Islet precursor cell (in vitro differentiated cells): ENCODE data around the gene SOX15.
"Not testable (repeated sequence)": the region's sequence is repeated elsewhere in the genome, so short reads cannot be mapped to it uniquely, and the experiment has no call there.

Experiments used
- DNase-seq: peaks from one replicate; pipeline ENCODE4 v3.0.0-alpha.2; 2018

The SOX15 gene

DNA sequence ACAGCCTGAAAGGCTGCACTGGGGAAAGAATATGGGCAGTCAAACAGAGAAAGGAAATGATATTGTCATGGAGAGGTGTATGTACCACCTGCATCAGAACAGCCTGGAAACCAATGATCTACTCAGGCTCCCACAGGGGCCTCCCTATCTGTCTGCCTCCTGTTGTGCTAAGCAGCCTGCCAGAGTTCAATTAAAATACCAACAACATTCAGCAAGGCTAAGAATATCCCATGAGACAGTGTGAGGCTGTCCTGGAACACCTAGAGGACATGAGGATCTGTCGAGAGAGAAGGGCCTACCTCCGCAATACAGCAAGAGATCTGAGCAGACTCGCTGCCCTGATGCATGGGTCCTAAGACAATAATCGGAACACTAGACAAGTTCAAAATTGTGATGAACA is 16.4 kb upstream of the SOX15 start:
- no peak for DNase-seq

DNA sequence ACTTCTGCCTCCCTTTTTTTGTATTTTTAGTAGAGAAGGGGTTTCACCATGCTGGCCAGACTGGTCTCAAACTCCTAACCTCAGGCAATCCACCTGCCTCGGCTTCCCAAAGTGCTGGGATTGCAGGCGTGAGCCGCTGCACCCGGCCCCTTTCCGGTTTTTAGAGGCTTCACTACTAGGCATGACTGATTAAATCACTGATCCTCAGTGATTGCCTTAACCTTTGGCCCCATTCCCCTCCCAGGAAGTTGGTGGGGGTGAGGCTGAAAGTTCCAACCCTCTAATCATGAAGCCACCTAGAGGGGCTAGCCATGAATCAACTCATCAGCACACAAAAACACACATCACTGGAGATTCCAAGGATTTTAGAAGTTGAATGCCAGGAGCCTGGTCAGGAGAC is 7.7 kb upstream of the SOX15 start:
- not testable (repeated sequence) for DNase-seq

DNA sequence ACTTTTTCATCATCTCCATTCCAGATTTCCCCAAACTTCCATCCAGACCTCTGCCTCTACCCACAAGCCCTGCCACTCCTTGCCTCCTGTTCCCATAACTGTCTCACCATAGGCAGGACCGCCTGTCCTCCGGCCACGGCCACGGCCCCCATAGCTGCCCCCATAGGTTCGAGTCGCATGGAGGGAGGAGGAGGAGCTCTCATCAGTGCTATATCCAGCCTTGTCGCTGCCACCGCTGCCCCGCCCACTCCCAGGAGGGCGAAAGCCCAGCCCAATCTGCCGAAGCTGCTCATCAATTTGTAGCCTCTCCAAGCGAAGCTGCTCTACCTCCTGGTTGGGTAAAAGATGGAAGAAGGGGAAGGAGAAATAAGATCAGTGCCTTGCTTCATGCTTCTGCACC is 3.4 kb upstream of the SOX15 start:
- peak; percentile 61 for DNase-seq

DNA sequence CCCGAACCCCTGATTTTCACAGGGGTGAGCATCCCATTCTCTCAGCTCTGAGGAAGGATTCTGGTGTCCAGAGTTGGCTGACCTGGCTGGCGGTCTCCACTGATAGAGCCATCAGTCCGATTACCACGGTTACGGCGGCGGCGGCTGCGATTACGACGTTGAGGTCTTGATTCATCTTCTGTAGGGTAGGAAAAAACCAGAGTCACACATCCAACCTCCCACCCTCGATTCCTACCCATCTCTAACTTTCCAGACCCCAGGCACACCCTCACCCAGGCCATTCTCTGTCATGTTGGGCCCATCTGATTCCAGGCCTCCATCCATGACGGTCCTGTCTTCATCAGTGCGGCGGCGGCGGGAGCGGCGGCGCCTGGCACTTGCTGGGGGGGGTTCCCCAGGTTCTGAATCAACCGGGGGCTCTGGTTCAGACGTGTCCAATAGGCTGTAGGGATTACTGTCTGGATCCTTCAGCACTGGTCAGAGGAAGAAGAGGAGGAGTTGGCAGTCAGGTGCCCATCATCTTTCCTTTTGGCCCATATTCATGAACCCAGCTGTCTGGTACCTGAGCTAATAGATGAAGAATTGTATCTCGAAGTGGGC is 2.6 kb upstream of the SOX15 start:
- DNase-seq = no peak

DNA sequence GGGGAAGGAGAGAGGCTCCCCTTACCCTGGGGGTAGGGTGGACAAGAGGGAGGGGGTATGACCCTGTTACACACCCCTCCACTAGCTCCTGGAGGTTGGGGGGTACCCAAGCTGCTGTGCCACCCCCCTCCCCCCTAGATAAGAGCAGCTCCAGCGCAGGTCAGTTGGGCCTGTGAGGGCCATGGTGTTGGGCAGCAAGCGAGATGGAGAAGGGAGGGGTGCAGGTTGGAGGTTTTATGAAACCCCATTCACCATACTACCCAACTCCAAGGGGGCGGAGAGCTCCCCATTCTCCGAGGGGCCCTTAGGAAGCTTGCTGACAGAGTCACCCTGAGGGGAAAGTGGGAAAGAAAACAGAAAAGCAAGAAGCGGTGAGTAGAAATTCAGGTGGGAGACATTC is 1.7 kb upstream of the SOX15 start:
- DNase-seq = no peak

DNA sequence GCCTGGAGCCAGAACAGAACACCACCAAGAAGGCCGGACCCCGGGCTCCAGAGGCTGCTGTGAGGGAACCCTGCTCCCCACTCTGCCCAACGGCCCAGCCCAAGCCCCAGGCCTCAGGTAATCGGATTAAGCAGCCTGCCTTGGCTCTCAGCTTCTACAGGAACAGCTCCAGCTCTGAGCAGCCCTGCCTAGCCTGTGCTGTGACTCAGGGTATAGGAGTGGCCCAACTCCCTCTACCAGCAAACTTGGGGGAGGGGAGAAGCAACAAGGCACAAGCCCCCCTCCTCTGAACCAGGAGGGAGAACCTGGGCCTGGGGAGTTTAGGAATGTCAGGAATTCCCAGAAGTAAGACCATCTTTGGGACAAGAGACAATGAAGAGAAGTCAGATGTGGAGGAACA is 849 bp upstream of the SOX15 start:
- peak; percentile 99 for DNase-seq

DNA sequence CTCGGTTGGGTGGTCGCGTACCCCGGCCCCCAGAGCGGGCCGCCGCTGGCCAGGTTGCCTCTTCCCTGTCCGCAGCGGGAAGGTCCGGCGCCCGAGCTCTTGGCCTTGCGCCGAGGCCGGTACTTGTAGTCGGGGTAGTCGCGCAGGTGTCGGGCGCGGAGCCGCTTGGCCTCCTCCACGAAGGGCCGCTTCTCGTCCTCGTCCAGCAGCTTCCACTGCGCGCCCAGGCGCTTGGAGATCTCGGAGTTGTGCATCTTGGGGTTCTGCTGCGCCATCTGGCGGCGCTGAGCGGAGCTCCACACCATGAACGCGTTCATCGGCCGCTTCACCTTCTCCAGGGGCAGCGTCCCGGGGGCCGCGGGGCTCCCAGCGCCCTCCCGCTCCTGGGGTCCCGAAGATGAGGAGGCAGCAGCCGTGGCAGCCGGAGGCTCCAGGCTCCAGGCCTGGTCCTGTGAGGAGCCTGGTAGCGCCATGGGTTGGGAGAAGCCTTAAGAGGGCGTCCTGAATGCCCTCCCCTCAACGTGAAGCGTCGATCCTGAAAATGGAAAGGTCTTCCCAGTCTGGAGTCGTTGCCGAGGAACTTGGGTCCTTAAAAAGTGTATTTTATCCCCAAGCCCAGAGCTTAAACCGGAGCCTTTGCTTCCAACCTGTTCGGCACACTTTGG is 558 bp downstream of the SOX15 start:
- peak; percentile 95 for DNase-seq

DNA sequence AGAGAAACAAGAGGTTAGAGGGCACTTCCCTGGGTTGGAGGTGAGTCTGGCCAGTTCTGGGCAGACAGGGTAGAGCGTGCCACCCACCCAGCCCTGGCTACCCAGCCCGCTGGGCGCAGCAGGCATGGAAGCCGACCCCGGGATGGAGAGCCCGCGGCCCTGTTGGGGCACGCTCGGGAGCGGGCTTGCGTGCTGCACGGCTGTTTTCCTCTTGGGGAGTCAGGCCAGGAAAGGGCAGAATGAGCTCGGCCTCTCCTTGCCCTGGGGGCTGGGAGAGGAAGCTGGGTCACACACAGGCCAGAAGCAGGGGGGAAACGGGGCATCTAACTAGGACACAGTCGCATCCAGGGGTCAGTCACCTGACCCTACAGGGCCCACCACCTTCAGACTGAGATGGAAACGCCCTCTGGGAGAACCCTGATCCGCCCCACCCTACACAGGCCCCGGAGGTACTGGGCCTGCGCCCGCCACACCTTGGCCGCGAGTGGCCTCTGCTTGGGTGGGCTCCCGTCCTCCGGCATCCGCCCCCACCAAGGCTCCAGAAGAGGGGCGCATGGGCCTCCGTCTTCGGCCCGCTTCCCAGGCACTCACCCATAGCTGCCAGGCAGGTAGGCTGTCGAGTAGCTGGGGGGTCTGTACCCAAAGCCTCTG is 1.2 kb downstream of the SOX15 start:
- DNase-seq = peak; percentile 57

DNA sequence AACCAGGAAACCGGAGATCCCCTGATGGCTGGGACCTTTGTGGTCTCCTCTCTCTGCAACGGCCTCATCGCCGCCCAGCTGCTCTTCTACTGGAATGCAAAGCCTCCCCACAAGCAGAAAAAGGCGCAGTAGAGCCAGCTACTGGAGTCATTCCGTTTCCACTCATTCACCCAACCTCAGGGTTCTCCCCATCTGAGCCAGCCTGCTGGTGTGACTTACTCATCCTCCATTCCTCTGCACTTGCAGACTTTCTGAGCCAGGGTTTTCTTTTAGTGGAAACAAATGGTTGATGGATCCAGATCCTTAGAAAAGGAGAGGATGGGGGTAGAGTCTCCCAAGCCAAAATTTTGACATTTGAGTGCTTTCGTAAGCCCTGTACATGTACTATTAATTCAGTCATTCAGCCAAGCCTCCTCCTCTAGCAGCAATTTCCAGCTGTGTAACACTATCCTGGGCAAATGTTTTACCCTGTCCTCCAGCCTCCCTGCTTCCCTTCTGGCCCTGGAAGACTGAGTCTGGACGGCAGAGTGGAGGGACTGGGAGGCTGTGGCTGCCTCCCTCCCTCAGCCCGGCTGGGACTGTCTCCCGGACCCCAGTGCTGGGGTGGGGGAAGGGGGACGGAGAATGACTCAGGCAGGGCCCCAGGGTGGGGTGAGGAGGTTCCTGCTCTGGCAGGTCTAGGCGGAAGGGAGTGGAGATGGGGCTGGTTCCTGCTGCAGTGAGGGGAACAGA is 2.3 kb downstream of the SOX15 start:
- DNase-seq = peak; percentile 78

DNA sequence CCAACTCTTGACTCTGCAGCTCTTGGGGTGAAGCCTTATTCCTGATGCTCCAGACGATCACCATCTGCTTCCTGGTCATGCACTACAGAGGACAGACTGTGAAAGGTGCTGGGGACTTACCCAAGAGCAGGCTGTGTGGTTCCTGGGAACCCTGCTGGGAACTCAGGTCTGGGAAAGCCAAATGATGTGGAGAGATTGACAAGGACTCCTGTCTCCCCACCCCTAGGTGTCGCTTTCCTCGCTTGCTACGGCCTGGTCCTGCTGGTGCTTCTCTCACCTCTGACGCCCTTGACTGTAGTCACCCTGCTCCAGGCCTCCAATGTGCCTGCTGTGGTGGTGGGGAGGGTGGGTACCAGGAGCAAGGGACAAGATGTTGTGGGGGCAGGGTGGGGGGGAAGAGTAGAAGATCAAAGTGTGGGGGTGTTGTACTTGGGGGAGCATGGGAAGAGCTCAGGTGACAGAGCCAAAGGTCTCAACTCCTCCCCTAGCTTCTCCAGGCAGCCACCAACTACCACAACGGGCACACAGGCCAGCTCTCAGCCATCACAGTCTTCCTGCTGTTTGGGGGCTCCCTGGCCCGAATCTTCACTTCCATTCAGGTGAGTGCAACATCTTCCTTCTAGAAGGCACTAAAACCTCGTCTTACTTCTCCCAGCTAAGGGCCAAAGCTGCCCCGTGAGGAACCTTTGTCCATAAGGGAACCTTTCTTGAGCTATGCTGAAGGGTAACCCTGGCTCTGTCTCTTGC is 3.0 kb downstream of the SOX15 start:
- DNase-seq = peak; percentile 71

DNA sequence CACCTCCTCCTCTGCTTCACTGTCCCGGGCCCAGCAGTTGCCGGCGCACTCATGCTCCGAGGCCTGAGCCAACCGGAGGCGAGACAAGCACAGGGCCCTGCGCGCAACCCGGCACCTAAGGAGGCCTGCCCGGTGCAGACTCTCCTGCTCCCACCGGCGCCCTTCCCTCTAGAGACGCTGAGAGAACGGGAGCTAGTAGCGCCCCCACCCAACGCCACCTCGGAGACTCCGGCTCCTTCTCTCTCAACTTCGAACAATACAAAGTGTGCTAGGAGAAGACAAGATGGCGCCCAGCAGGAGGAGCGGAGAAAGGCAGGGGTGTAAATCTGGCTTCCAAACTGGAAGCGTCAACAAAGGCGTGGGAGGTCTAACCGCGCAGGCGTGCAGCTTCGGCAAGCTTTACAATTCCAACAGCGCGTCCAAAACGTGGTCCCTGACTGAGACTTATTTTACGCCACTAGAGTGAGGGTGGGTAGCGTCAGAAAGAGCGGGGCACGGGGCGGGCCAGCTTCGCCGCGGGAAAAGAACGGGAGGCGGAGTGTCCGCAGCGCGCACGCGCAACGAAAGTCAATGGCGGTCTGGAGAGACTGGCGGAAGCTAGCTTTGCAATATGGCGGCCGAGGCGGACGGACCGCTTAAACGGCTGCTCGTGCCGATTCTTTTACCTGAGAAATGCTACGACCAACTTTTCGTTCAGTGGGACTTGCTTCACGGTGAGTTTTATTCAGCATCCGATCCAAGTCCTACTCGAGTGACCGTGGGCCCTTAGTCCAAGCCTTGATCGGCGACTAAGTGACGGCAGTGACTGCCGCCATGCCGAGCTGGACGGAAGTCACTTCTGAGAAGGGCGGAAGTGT is 6.4 kb downstream of the SOX15 start, which contains the start of gene MPDU1:
Gene MPDU1 (plus strand): TSS at position 600 of the 857 bp plus-strand sequence. CDS start 11 bp downstream, at position 611.
- DNase-seq = peak; percentile 99

DNA sequence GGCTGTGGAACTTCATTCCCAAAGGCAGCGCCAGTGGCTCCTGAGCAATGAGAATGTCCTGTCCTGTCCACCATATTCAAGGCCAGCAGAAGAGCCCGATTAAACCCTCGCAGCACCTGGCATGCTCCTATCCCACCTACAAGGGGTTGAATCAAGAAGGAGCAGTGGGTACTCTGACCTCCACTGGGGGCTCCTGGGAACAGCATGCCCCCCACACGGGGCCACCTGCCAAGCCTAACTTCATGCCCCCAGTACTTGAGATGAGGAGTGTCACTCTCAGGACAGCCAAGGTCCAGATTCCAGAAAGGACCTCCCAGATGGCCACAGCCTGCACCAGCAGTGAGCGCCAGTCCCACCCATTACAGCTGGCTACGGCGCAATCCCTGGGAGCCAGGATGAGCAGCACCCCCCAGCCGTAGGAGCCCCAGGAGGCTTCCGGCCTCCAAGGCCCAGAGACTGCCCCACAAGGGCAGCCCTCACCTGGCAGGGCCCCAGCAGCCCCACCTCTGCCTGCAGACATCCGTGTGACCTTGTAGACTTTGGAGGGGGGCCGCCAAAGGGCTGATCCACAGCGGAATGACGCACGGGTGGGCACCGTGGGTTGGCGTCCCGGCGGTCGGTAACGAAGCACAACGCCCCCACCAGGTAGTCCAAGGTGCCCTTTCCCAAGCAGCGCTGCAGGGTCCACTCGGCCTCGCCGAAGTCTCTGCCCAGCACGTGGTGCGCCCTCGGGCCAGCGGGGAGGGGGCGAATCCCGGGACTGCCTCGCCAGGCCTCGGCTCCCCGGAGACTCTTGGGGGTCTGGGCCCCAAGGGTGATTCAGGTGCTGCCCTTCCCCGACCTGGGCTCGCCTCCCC is 7.3 kb downstream of the SOX15 start:
- DNase-seq = no peak

DNA sequence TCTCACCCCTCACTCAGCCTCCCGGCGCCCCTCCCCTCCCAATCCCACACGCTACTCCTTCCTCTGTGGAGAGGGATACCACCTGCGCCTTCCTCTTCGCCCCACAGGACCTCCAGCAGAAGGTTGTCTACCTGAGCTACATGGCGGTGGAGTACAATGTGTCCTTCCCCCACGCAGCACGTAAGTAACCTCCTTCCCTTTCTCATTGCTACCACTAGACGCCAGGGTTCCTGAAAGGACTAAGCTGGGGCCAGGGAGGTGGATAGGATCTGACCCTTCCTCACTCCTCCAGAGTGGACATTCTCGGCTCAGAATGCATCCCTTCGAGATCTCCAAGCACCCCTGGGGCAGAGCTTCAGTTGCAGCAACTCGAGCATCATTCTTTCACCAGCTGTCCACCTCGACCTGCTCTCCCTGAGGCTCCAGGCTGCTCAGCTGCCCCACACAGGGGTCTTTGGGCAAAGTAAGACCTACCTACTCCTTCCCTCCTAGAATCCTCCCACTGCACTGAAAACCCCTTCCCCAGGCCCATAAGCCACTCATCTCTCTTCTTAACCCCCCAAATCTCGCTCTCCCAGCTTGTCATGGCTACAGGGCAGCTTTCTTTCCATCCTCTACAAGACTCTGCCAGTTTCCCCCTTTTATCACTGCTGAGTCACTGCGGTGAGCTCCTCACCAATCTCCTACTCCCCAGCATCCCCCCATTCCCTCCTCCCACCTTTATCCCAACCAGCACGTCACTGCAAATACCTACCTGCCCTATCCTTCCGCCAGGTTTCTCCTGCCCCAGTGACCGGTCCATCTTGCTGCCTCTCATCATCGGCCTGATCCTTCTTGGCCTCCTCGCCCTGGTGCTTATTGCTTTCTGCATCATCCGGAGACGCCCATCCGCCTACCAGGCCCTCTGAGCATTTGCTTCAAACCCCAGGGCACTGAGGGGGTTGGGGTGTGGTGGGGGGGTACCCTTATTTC is 9.0 kb downstream of the SOX15 start:
- DNase-seq = peak; percentile 61

DNA sequence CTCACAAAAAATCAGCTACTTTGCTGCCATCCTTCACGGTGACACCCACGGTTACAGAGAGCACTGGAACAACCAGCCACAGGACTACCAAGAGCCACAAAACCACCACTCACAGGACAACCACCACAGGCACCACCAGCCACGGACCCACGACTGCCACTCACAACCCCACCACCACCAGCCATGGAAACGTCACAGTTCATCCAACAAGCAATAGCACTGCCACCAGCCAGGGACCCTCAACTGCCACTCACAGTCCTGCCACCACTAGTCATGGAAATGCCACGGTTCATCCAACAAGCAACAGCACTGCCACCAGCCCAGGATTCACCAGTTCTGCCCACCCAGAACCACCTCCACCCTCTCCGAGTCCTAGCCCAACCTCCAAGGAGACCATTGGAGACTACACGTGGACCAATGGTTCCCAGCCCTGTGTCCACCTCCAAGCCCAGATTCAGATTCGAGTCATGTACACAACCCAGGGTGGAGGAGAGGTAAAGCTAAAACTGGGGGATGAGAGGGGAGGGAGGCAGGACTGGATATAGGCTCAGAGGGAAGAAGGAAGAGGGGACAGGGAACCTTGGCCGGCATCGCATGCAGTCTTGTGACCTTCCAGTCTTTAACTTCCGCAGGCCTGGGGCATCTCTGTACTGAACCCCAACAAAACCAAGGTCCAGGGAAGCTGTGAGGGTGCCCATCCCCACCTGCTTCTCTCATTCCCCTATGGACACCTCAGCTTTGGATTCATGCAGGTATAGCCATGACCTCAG is 9.9 kb downstream of the SOX15 start:
- DNase-seq = peak; percentile 60

DNA sequence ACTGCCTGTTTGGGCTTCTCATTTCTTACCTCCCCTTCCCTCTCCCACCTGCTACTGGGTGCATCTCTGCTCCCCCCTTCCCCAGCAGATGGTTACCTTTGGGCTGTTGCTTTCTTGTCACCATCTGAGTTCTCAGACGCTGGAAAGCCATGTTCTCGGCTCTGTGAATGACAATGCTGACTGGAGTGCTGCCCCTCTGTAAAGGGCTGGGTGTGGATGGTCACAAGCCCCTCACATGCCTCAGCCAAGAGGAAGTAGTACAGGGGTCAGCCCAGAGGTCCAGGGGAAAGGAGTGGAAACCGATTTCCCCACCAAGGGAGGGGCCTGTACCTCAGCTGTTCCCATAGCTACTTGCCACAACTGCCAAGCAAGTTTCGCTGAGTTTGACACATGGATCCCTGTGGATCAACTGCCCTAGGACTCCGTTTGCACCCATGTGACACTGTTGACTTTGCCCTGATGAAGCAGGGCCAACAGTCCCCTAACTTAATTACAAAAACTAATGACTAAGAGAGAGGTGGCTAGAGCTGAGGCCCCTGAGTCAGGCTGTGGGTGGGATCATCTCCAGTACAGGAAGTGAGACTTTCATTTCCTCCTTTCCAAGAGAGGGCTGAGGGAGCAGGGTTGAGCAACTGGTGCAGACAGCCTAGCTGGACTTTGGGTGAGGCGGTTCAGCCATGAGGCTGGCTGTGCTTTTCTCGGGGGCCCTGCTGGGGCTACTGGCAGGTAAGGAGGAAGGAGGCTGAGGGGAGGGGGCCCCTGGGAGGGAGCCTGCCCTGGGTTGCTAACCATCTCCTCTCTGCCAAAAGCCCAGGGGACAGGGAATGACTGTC is 10.7 kb downstream of the SOX15 start, which contains the start of gene CD68:
Gene CD68 (plus strand): TSS at position 638 of the 833 bp plus-strand sequence. CDS start 40 bp downstream, at position 678.
- peak; percentile 92 for DNase-seq

DNA sequence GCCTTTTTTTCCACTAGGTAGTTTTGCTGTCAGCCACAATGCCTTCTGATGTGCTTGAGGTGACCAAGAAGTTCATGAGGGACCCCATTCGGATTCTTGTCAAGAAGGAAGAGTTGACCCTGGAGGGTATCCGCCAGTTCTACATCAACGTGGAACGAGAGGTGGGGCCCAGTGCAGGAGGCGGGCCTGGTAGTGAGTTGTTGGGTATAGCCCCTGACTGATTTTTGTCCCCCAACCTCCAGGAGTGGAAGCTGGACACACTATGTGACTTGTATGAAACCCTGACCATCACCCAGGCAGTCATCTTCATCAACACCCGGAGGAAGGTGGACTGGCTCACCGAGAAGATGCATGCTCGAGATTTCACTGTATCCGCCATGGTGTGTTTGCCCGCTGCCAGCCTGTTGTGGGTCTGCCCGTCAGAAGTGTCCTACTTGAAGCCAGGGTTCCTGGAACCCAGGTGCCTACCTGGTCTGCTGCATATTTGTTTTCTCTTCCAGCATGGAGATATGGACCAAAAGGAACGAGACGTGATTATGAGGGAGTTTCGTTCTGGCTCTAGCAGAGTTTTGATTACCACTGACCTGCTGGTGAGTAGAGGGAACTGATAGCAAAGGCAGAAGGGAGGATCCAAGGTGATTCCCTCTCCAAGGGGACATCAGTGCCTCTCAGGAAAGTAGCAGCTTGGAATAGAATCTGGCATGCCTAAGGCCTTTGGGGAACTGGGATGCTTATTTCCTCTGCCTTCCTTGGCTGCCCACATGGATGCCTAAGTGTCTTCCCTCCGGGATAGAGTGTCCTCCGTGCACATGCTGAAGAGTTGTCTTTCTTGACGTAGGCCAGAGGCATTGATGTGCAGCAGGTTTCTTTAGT is 12.3 kb downstream of the SOX15 start:
- no peak for DNase-seq
